ENCODE measurements around the gene CANX.

Gene CANX

DNA sequence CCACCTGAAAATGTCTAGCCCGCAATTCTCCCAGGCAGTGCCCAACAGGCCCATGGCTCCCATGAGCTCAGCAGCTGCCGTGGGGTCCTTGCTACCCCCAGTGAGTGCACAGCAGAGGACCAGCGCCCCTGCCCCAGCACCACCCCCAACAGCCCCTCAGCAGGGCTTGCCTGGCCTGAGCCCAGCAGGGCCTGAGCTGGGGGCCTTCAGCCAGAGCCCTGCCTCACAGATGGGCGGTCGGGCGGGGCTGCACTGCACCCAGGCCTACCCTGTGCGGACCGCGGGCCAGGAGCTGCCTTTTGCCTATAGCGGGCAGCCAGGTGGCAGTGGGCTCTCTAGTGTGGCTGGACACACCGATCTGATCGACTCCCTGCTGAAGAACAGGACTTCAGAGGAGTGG, 75.7 kb downstream of the CANX start:
- peak; percentile 63 for DNase-seq (ENCODE audit: low spot score)
- Histone ChIP-seq H3K27ac (ENCODE audit: poor library complexity, severe bottlenecking) (no peak overlapping the region), H3K36me3 (ENCODE audit: low read depth) (peaks cover 81% of the 10 kb centered on the region), H3K9me3 (ENCODE audit: severe bottlenecking) (no peaks in the 10 kb centered on the region), H3K27me3 (ENCODE audit: insufficient read depth, poor library complexity, severe bottlenecking) (no peaks in the 10 kb centered on the region), H3K4me3 (ENCODE audit: severe bottlenecking) (no peak overlapping the region), H3K4me1 (ENCODE audit: insufficient read depth, poor library complexity, severe bottlenecking) (no peaks in the 10 kb centered on the region)
- ATAC-seq (ENCODE audit: low read depth): no peak
- TF ChIP-seq CTCF (IDR thresholded peaks at IDR 0.05; ENCODE audit: poor library complexity, severe bottlenecking): no peak

GRCh38 chr5:179776411-179776938, 77.7 kb downstream of the CANX start:
- no peak for TF ChIP-seq CTCF (IDR thresholded peaks at IDR 0.05; ENCODE audit: poor library complexity, severe bottlenecking)
- H3K27me3 ChIP-seq (ENCODE audit: insufficient read depth, poor library complexity, severe bottlenecking): no peaks in the 10 kb centered on the region
- no peaks in the 10 kb centered on the region for H3K9me3 ChIP-seq (ENCODE audit: severe bottlenecking)
- H3K4me3 ChIP-seq (ENCODE audit: severe bottlenecking): no peak overlapping the region
- H3K36me3 ChIP-seq (ENCODE audit: low read depth): peaks cover 61% of the 10 kb centered on the region
- no peak overlapping the region for H3K27ac ChIP-seq (ENCODE audit: poor library complexity, severe bottlenecking)
- DNase-seq (ENCODE audit: low spot score): peak; percentile 53
- no peak for ATAC-seq (ENCODE audit: low read depth)
- H3K4me1 ChIP-seq (ENCODE audit: insufficient read depth, poor library complexity, severe bottlenecking): no peaks in the 10 kb centered on the region

GRCh38 chr5:179777456-179777855, 78.7 kb downstream of the CANX start:
- no peaks in the 10 kb centered on the region for H3K27me3 ChIP-seq (ENCODE audit: insufficient read depth, poor library complexity, severe bottlenecking)
- no peak overlapping the region for H3K27ac ChIP-seq (ENCODE audit: poor library complexity, severe bottlenecking)
- H3K36me3 ChIP-seq (ENCODE audit: low read depth): peaks cover 51% of the 10 kb centered on the region
- no peaks in the 10 kb centered on the region for H3K9me3 ChIP-seq (ENCODE audit: severe bottlenecking)
- no peaks in the 10 kb centered on the region for H3K4me1 ChIP-seq (ENCODE audit: insufficient read depth, poor library complexity, severe bottlenecking)
- H3K4me3 ChIP-seq (ENCODE audit: severe bottlenecking): no peak overlapping the region
- TF ChIP-seq CTCF (IDR thresholded peaks at IDR 0.05; ENCODE audit: poor library complexity, severe bottlenecking): no peak
- DNase-seq (ENCODE audit: low spot score) (peak; percentile 38), ATAC-seq (ENCODE audit: low read depth) (no peak)

- no peaks in the 10 kb centered on the region for H3K9me3 ChIP-seq (ENCODE audit: severe bottlenecking)
- DNase-seq (ENCODE audit: low spot score): no peak
- no peaks in the 10 kb centered on the region for H3K27me3 ChIP-seq (ENCODE audit: insufficient read depth, poor library complexity, severe bottlenecking)
- TF ChIP-seq CTCF (IDR thresholded peaks at IDR 0.05; ENCODE audit: poor library complexity, severe bottlenecking): no peak
- no peaks in the 10 kb centered on the region for H3K4me1 ChIP-seq (ENCODE audit: insufficient read depth, poor library complexity, severe bottlenecking)
- peaks cover 46% of the 10 kb centered on the region for H3K36me3 ChIP-seq (ENCODE audit: low read depth)
- no peak overlapping the region for H3K4me3 ChIP-seq (ENCODE audit: severe bottlenecking)
- no peak overlapping the region for H3K27ac ChIP-seq (ENCODE audit: poor library complexity, severe bottlenecking)
- no peak for ATAC-seq (ENCODE audit: low read depth)
Observed at GRCh38 chr5:179777909-179778308, 79.1 kb downstream of the CANX start.

DNA sequence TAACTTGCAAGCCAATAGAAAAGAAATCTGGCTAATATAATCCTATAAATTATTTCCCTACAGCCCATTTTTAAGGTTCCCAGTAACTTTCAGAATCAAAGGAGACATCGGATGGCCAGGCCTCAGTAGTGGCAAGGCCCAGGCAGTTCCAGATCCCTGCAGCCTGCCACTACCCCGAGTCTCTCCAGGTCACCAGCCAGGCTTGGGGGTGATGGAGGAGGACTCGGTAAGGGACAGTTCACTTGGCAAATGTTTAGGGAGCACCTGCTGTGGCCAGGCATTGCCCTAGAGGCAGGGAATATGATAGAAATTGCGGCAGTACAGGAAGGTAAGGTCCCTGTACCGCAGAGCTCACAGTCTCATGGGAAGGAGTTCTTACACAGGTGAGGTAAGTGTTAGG, 79.8 kb downstream of the CANX start:
- peaks cover 39% of the 10 kb centered on the region for H3K36me3 ChIP-seq (ENCODE audit: low read depth)
- no peak overlapping the region for H3K4me3 ChIP-seq (ENCODE audit: severe bottlenecking)
- H3K9me3 ChIP-seq (ENCODE audit: severe bottlenecking): no peaks in the 10 kb centered on the region
- no peaks in the 10 kb centered on the region for H3K4me1 ChIP-seq (ENCODE audit: insufficient read depth, poor library complexity, severe bottlenecking)
- H3K27me3 ChIP-seq (ENCODE audit: insufficient read depth, poor library complexity, severe bottlenecking): no peaks in the 10 kb centered on the region
- DNase-seq (ENCODE audit: low spot score): peak; percentile 45
- no peak overlapping the region for H3K27ac ChIP-seq (ENCODE audit: poor library complexity, severe bottlenecking)
- no peak for ATAC-seq (ENCODE audit: low read depth)
- TF ChIP-seq CTCF (IDR thresholded peaks at IDR 0.05; ENCODE audit: poor library complexity, severe bottlenecking): no peak

Measured in RWPE2 (cell line).